DOHH2 (cell line): Measurements from ENCODE around the gene LRG1.

Source experiments
- CTCF ChIP-seq: fragments of 200-600 bp; sonication (generic); IDR thresholded peaks from one replicate; pipeline ENCODE4 v1.5.1; 2014; ENCODE audit warnings: antibody characterized with exemption, mild to moderate bottlenecking, low read depth, low read length; ENCODE audit not compliant: poor library complexity, severe bottlenecking
- EZH2phosphoT487 ChIP-seq: fragments of 200-600 bp; sonication (generic); IDR thresholded peaks from 2 replicates; pipeline ENCODE4 v1.6.1; 2017; ENCODE audit warnings: borderline replicate concordance, mild to moderate bottlenecking, antibody characterized with exemption, low read length, moderate library complexity, mixed read lengths

GRCh38 chr19:4541114-4541805, 1.4 kb upstream of the LRG1 start:
- TF ChIP-seq CTCF (no peak), EZH2phosphoT487 (no peak)
